ENCODE data around the gene IL36RN.

The IL36RN gene

DNA sequence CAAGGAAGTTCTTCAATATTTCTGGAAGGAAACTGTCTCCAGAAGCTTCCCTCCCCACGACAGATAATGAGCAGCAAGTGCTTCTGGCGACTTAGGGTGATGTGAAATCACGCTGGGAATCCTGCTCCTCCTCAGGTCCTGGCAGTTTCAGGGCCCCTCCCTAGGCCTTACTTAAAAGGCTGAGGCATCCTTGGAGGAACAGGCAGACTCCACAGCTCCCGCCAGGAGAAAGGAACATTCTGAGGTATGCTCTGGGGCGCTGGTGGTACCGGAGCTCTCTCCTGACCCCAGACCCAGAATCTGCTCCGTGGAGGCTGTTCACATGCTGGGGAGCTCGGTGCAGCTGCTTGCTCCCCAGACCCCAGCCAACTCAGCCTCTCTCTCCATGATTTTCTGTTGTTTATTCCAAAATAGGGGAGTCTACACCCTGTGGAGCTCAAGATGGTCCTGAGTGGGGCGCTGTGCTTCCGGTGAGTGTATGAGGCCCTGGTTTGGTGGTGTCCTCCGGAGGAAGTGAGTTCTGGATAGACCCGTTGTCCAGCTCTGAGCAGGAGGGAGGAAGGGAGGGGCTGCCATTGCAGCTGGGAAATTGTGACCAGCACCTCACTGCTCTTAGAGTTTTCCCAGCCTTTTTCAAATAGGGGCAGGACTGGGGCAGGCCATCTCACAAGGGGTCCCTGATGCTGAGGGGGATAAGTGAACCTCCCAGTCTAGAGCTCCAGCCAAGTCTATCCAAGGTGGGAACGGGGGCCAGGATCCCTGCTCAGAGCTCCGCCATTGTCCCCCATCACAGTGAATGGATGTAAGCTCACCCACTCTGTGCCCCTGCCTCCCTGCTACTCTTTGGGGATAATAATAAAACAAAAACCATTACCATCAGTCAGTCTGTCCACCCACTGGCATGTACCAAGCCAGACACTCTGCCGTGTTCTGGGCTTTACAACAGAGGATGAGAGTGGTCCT lies at the start of gene IL36RN:
IL36RN (plus strand) TSS at position 201 of the 963 bp plus-strand sequence; CDS start at position 442, 241 bp downstream.
- DNase-seq = no peak

DNA sequence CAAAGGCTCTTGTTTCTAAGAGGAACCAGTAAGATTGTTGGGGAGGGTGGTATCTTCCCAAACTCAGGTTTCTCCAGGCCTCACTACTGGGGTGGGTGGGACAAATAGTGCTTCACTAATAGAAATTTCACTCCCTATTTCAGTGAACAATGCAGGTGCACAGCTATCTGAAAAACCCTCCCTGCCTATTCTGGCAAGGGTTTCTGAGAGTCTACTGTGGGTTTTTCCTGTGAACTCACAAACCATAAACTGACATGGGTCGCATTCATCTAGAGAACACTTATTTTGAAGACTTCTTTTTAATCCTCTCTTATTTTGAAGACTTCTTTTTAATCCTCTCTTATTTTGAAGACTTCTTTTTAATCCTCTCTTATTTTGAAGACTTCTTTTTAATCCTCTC lies 49.4 kb upstream of the IL36RN start:
- DNase-seq = no peak

DNA sequence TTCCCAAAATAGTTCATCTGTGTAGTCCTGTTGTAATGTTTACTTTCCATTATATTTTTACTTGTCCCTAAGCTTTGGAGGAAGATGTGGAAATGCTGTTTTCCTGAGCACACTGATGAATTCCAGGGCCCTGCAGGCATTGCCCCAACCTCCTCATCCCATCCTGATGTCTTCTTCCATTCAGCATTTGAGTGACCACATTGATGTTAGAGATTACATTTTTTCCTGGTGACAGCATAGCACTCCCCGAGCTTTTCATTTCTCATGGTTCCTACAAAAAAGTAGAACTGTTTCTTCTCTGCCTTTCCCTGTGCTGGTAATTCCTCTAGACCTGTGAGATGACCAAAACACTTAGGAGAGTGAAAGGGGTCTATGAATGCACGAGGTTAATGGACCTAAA lies 48.9 kb upstream of the IL36RN start:
- no peak for DNase-seq

DNA sequence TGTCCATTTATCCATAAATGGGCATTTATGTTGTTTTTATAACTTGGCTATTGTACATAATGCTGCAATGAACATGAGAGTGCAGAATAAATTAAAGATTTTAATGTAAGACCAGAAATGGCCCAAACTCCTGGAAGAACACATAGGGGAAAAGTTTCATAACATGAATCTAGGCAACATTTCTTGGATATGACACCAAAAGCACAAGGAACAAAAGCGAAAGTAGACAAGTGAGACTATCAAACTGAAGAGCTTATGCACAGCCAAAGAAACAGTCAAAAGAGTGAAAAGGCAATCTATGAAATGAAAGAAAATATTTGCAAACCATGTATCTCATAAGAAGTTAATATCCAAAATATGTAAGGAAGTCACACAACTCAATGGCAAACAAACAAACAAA lies 47.9 kb upstream of the IL36RN start:
- DNase-seq = no peak

DNA sequence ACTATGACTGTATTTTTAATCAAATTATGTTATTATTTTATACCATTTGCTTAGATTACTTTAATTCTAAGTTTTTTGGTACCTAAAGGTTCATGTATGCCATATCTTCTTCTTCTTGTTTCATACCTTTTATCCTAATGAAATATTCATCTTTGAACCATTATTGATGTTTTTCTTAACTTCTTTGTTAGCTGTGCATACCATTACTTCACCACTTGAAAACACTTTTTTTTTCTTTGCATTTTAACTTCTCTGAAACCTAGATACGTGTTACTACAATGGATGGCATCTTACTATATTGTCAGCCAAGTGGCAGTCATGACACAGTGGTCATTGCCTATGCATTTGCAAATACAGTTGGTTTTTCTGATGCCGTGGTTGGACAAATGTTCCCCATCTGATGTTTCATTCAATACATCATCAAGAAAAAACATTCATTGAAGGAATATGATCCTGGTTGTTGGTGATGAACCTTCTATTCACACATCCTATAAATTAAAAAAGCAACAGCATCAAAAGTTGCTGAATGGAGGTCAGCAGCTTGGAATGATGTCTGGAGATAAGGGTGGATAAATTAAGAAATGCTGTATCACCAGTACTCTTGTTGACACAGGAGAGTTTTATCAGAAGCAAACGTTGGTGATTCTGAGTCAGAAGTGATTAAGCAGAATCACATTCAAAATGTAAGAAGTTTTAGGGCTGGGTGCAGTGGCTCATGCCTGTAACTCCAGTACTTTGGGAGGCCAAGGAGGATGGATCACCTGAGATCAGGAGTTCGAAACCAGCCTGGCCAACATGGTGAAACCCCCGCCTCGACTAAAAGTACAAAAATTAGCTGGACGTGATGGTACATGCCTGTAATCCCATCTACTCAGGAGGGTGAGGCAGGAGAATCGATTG lies 46.3 kb upstream of the IL36RN start:
- no peak for DNase-seq

DNA sequence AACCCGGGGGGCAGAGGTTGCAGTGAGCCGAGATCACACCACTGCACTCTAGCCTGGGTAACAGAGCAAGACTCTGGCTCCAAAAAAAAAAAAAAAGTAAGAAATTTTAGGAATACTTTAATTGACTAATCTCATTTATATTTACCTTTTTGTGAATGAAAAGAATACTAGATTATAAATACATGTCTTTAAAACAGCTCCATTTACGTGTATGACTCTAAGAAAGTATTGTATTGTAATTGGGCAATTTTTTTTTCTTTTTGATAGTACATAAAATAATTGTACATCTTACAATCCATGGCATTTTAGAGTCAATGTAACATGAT lies 45.7 kb upstream of the IL36RN start:
- no peak for DNase-seq

DNA sequence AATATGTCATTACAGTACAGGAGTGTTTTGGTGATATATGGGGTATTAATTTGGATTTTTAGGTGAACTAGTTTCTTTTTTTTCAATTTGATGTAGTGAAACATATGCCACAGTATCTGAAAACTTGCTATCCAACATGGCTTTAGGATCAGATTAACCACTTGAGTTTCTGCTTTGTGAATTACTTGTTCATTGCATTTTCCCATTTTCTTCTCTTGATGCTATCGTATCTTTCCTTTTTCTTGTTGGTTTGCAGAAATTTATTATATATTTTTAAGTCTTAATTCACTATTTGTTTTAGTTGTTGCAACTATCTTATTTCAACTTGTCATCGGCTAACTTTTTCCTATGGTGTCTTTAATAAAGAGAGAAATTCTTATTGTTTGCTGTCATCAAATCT lies 44.9 kb upstream of the IL36RN start:
- no peak for DNase-seq

DNA sequence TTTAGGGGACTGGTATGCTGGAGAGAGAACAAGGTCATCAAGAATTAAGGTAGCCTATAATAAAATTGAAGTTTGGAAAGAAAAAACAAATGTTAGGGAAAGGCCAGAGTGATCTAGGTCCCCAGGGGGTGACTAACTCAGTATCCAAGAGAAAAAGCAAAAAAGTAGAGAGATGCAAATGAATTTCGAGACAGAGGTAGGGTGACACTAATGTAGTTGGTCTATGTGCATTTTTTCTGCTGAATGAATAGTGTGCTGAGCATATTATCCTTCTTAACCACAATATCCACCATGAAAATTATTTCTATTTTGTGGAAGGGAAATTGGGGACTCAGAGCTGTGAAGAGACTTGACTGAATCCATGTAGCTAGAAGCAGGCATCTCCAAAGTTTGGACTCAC lies 44.0 kb upstream of the IL36RN start:
- no peak for DNase-seq

DNA sequence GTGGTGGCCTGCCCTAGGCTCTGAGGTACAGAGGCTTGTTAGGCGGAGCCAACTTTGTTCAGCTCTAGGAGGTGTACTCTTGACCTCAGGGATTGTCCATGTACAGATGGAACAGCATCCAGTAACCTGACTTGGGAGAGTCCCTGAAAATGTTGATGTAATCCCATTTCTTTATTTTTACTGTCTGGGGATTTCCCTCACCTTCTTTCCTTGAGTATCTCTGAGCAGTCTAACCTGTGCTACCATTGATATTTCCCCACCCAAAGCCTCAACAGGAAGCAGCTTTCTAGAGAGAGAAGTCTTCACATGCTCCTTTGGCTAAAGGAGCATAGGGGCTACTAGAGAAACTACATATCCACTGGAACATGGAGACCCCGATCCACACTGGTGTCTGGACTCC lies 43.3 kb upstream of the IL36RN start:
- no peak for DNase-seq

DNA sequence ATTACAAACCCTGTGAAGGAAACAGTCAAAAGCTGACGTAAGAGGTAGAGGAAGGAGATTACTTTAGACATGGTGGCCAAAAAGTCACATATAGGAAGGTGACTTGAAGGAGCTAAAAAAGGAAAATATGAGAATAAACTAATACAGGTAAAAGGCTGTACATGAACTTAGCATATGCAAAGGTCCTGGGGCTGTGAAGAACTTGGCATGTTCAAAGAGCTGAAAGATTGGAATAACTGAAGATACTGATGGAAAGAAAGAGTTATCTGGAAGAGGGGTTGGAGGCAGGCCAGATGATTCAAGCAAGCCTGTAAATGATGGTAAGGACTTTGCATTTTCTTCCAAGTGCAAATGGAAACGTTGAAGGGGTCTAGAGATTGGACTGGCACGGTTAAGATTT lies 40.5 kb upstream of the IL36RN start:
- no peak for DNase-seq

DNA sequence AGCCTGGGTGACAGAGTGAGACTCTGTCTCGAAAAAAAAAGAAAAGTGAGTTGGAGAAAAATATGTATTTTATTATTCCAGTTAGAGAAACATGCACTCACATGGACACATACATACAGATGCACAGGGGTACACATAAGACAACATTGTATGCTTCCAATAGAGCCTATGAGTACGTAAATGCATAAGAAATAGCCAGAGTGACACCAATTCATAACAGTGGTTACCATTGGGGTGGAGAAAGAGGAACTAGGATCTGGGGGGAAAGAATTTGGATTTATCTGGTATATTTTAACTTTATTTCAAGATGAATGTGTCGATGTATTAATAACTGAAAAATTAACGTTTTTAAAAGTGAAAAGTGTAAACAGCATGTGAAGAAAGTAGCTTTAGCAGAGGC lies 37.7 kb upstream of the IL36RN start:
- no peak for DNase-seq

DNA sequence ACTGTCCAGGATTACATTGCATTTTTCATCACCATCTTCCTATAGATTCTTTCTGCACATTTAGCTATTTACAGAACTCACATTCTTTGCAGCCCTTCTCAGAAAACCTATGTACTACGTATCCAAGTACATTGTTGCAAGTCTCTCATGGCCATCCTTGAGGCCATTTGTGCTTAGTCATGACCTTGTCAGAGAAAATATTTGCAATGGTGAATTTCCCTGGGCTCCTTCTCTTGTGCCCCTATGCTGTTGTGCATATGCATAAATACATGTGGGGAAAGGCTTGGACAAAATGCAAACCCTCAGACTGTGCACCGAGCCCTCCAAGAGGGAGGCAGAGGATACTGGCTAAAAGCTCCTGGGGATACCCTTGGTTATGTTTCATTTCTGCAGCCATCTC lies 34.2 kb upstream of the IL36RN start:
- no peak for DNase-seq

DNA sequence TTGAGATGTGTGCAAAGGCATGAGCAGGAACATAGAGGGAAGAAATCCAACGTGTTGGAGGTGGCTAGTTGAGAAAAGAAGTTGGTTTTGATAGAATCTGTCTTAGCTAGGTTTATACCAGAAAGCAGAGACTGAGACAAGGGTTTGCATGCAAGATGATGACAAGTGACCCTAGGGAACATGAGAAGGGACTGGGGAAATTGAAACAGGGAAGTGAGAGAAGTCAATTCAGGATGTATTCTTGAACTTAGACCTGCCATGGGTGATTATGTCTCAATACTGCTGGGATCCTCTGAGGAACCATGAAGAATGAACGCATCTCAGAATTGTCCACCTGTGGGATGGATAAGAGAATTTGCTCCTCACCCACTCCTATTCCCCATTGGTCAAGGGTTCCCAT lies 33.3 kb upstream of the IL36RN start:
- DNase-seq = no peak

DNA sequence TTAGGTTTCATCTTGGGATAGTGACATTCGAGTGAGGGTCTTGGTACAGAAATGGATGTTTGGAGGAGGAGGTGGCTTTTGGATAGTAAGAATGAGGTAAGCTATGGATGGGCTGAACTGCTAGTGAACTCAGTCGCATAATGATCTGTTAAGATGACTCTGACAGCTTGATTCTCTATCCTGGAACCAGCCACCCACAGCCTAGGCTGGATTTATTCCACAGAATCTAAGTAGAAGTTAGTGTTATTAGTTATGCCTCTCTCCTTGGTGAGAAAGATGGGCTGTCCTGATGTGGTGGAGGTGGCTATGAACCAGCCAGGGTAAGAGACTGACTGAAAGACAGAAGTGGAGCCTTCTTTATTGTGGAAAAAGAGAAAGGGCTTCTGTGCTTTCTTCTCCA lies 31.3 kb upstream of the IL36RN start:
- no peak for DNase-seq

DNA sequence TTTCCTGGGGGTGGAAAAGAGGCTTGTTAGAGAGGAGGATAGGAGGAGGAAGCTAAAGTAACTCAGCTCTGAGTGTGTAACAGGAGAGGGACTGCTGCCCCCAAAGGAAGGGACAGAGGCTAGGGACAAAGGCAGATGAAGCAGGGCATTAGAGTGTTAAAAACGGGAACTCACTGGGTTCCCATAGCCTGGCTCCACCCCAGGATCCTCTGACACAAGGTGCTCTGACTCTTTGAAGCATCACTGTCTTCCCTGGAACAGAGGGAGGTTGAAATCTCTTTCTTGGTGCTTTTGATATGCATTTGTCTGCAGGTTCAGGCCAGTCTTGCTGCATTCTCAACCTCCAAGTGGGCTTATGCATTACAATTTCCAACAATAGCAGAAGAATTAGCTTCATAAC lies 30.9 kb upstream of the IL36RN start:
- DNase-seq = no peak

DNA sequence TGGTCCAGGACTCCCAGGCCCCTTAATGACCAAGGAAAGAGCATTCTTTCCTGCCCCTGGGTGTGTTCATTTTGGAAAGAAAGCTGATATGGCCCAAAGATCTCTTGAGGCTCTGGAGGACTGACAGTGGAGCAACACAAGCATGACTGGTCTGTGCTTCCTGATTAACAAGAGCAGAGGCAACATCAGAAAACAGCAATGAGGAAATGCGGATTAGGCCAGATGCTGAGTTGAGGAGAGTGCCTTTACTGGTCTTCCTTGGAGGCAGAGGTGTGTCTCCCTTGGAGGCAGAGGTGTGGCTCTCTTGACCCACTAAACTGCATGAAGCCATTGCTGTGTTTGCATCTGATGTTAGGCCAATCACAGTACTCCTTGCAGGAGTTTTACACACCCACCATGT lies 26.3 kb upstream of the IL36RN start:
- DNase-seq = no peak

DNA sequence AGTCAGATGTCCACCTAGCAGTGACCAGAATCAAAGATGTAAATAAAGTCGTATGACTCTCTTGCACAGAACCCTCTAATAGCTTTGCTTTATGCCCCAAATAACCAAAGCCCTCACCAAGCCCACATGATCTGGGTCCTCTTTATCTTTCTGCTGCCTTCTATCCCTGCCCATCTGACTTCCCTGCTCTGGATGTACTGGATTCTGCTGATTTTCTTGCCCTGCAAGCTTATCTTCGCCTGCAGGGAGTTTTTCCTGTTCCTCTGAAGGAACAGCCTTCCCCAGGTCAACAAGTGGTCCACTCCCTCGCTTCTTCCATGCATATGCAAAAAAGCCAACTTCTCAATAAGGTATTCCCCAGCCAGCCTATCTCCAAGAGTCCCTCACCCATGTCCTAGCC lies 25.0 kb upstream of the IL36RN start:
- DNase-seq = no peak

DNA sequence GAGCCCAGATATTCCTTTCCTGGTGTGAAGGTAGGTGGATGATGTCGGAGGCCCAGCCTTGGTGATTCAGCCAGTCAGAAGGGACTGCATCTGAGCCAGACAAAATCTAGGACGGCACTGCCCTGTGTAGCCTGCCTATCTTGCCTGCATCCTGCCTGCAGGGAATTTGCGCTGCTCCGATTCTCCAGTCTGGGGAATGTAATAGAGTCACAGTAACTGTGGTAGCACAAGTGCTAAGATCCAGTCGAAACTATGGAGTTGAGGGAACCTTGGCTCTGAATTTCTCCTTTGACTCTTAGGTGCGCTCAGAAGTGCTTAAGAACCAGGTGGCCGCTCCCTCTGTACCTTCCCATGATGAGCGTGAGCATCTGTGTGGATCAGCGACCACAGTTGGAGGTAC lies 22.2 kb upstream of the IL36RN start:
- DNase-seq = no peak

DNA sequence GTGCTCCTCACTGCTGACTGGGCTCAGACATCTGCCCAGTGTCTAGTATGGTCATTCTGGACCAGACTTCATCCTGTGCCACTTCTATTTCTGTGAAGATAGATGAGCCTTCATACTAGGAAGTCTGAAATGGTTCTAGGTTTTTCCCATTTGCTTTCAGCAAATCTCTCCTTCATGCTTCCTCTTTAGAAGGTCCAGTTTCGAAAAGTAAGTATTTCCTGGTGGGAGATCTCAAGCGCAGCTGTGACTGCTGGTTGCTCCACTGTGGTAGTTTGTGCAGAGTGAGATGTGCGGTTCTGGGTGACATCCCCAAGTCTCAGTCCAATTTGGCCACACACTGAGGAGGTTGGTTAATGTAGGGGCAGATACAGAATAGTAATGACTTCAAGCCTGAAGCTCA lies 20.7 kb upstream of the IL36RN start:
- no peak for DNase-seq

DNA sequence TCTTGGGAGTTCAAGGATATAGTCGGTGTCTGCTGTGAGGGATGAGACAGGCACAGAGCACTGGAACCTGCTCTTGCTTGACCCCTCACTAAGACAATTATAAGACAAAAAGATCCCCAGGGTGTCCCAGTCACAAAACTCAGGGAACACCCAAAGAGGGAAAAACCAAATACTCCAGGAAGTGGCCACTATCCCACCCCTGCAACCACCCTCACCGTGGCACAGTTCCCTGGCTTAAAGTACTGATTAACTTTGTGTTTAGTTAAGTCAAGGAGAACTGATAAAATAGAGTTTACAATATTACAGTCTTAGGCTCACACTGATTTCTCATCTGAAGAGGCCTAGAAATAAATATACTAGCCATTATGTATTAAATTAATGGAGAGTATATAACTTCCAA lies 19.8 kb upstream of the IL36RN start:
- DNase-seq = no peak

DNA sequence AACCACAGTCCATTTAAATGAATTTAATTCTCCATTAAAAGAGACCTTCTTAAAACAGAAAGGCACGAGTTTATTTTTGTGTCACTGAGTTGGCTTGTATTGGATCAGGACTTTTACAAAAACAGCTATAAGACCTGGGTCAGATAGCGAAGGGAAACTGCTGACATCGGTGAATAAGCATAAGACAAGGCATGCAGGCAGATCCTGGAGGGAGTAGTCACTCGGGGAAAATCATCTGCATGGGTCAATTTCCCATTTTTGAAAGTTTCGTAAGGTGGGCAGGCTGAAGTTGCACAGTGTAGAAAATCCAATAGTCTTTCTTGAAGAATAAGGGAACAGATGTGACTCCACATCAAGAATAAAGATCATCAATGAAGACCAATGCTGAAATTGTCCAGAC lies 19.3 kb upstream of the IL36RN start:
- DNase-seq = no peak

DNA sequence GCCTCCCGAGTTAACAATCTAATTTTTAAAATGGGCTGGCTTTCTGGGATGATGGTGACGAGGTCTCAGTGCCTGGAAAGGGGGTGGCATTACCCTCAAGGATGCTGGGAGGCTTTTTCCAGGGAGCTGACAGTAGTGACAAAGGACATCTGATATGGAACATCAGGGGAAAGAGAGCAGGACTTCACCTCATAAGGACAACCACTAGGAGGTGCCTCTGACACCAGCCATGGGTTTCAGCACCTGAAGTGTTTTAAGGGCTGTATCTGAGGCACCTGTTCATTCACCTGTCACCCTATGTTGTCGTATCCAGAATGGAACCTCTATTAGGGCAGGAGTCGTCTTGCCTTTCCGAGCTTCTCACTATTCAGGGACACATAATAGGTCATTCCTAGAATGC lies 17.1 kb upstream of the IL36RN start:
- no peak for DNase-seq

DNA sequence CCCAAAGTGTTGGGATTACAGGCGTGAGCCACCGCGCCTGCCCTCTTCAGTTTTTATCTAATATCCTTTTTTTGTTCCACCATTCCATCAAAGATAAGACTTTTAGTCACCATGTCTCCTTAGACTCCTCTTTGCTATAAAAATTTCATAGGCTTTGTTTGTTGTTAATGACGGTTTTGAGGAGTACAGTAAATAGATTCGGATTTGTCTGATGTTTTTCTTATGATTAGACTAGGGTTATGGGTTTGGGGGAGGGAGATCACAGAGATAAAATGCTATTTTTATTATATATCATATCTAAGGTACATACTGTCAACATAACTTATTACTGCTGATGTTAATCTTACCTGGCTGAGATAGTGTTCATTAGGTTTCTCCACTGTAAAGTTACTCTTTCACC lies 12.5 kb upstream of the IL36RN start:
- no peak for DNase-seq
